SH-SY5Y (cell line): ENCODE results near the gene ZNRD2.

Experiments used
- GATA2 ChIP-seq: IDR thresholded peaks from 2 replicates; pipeline ENCODE4 v1.6.1; 2011; ENCODE audit warnings: mild to moderate bottlenecking, low read depth, low read length
- GATA3 ChIP-seq: IDR thresholded peaks from 2 replicates; pipeline ENCODE4 v1.6.1; 2011; ENCODE audit warnings: low read depth, mild to moderate bottlenecking, low read length, moderate library complexity

GRCh38 chr11:65574109-65574810 lies 4.0 kb downstream of the ZNRD2 start:
- no peak for TF ChIP-seq GATA3
- no peak for TF ChIP-seq GATA2
